CD4-positive, alpha-beta T cell (primary cell): ENCODE results near the gene NLRX1. TPM values are rescaled to one million over a fixed set of nuclear protein-coding genes. Genes with fewer than 3 reads are reported as not detected.
A peak's percentile ranks its signal among the peaks of the same experiment; 100 is the strongest.

Source experiments
- ATAC-seq: fragments of 200-7000 bp; cut with Tn5 transposase; one replicate; pipeline ENCODE4 v1.10.0; 2022; ENCODE audit warnings: mild to moderate bottlenecking; ENCODE audit not compliant: poor library complexity
- CTCF ChIA-PET: fragments of 350-600 bp; sonication (Branson Sonifier 250); formaldehyde crosslinking; loops from one replicate; lab custom pipeline; 2021; ENCODE audit warnings: antibody characterized with exemption, inconsistent platforms; lab: Charles Lee
- POLR2A ChIA-PET: fragments of 350-600 bp; sonication (Branson Sonifier 250); formaldehyde crosslinking; loops from one replicate; lab custom pipeline; 2021; ENCODE audit warnings: antibody characterized with exemption, inconsistent platforms; lab: Charles Lee
- DNase-seq, 14 experiments: peaks; one replicate each; pipeline ENCODE4 v3.0.0-alpha.2; 2013 to 2020; ENCODE audit warnings: mixed read lengths in 2 of 14
- H3K27ac ChIP-seq, 2 donors: one replicate each; pipeline versions ENCODE4 v1.5.1 to v1.7.0; 2013; ENCODE audit warnings: low read length in 2 of 2, low read depth in 1 of 2, mild to moderate bottlenecking in 1 of 2
- H3K27me3 ChIP-seq, 2 experiments: 1 replicate in 1 of 2; 2 replicates in 1 of 2; pipeline versions ENCODE4 v1.6.1 to v1.7.0; 2013; ENCODE audit warnings: low read length in 2 of 2, control low read depth in 1 of 2, mild to moderate bottlenecking in 1 of 2, moderate library complexity in 1 of 2; ENCODE audit not compliant: insufficient read depth in 2 of 2, control insufficient read depth in 1 of 2
- H3K36me3 ChIP-seq: one replicate; pipeline ENCODE4 v1.6.1; 2013; ENCODE audit warnings: low read length, control low read depth; ENCODE audit not compliant: insufficient read depth
- H3K4me1 ChIP-seq: one replicate; pipeline ENCODE4 v1.6.1; 2013; ENCODE audit warnings: low read length, control low read depth; ENCODE audit not compliant: insufficient read depth
- H3K4me3 ChIP-seq: one replicate; pipeline ENCODE4 v1.5.1; 2013; ENCODE audit warnings: mild to moderate bottlenecking, low read length, moderate library complexity
- H3K9me3 ChIP-seq, 2 experiments: 1 replicate in 1 of 2; 2 replicates in 1 of 2; pipeline versions ENCODE4 v1.6.1 to v1.7.0; 2013; ENCODE audit warnings: low read length in 2 of 2, mild to moderate bottlenecking in 2 of 2, control low read depth in 1 of 2, moderate library complexity in 1 of 2; ENCODE audit not compliant: control insufficient read depth in 1 of 2, insufficient read depth in 1 of 2
- H3K27ac Mint-ChIP-seq: one replicate; pipeline ENCODE4 v1.8.0; 2020; ENCODE audit warnings: mixed read lengths
- H3K27me3 Mint-ChIP-seq: one replicate; pipeline ENCODE4 v1.8.0; 2021; ENCODE audit warnings: mixed read lengths
- H3K36me3 Mint-ChIP-seq: one replicate; pipeline ENCODE4 v1.8.0; 2021; ENCODE audit warnings: low read depth, mixed read lengths
- H3K4me1 Mint-ChIP-seq: one replicate; pipeline ENCODE4 v1.8.0; 2021; ENCODE audit warnings: low read depth, mixed read lengths
- H3K4me3 Mint-ChIP-seq: one replicate; pipeline ENCODE4 v1.8.0; 2020; ENCODE audit warnings: mild to moderate bottlenecking, mixed read lengths
- H3K9me3 Mint-ChIP-seq: one replicate; pipeline ENCODE4 v1.8.0; 2020; ENCODE audit warnings: mixed read lengths
- intact Hi-C, 2 experiments: fragments of 100-400 bp; cut with DNase I in 1 of 2; cut with micrococcal nuclease in 1 of 2; formaldehyde crosslinking; loops; one replicate each; pipeline versions ENCODE4 v1.15.1 to v1.9.0; 2023 to 2025; cut with DNase I, micrococcal nuclease
- total RNA-seq, 174 experiments: library from RNA in 2 of 174; stranded (reverse) in 2 of 174; gene quantifications; one replicate each; pipeline ENCODE4 v1.2.3 and lab custom pipeline; 2021 to 2026
- TF ChIP-seq, protein P1 (sequence below): fragments of 200-600 bp; IDR thresholded peaks from one replicate; pipeline ENCODE4 v1.8.0; 2022; ENCODE audit warnings: antibody characterized with exemption, mild to moderate bottlenecking

Gene NLRX1
- total RNA-seq, 2 experiments from 2014 or later, result 4.2 to 5.4 TPM

DNA sequence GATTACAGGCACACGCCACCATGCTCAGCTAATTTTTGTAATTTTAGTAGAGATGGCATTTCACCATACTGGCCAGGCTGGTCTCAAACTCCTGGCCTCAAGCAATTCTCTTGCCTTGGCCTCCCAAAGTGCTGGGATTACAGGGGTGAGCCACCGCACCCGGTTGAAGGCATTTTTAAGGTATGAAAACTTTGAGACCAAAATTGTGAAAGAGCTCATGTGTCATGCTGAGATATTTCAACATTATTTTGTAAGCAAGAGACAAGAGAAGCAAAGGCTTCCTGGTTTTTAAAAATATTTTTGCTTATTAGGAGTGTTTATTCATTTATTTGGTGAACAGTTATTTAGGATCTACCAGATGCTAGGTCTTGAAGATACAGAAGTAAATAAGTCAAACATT, 23.6 kb downstream of the NLRX1 start:
- H3K27me3 ChIP-seq, result no peaks in the 10 kb centered on the region
- H3K9me3 ChIP-seq, result no peaks in the 10 kb centered on the region
- H3K36me3 Mint-ChIP-seq, result no peaks in the 10 kb centered on the region
- no peaks in the 10 kb centered on the region for H3K4me1 ChIP-seq
- peaks cover 5% of the 10 kb centered on the region for H3K4me1 Mint-ChIP-seq
- TF ChIP-seq, protein P1, sequence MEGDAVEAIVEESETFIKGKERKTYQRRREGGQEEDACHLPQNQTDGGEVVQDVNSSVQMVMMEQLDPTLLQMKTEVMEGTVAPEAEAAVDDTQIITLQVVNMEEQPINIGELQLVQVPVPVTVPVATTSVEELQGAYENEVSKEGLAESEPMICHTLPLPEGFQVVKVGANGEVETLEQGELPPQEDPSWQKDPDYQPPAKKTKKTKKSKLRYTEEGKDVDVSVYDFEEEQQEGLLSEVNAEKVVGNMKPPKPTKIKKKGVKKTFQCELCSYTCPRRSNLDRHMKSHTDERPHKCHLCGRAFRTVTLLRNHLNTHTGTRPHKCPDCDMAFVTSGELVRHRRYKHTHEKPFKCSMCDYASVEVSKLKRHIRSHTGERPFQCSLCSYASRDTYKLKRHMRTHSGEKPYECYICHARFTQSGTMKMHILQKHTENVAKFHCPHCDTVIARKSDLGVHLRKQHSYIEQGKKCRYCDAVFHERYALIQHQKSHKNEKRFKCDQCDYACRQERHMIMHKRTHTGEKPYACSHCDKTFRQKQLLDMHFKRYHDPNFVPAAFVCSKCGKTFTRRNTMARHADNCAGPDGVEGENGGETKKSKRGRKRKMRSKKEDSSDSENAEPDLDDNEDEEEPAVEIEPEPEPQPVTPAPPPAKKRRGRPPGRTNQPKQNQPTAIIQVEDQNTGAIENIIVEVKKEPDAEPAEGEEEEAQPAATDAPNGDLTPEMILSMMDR, result no peak
- H3K36me3 ChIP-seq, result no peaks in the 10 kb centered on the region
- DNase-seq (peak in 2 of 14 experiments; percentile 22 to 40), ATAC-seq (no peak)
- no peak overlapping the region for H3K27ac ChIP-seq
- no peaks in the 10 kb centered on the region for H3K27me3 Mint-ChIP-seq
- POLR2A ChIA-PET, result no interaction called here
- intact Hi-C loops, result loop anchor here in 1 of 2 experiments (10.0 kb wide), 1 partner anchor 87 kb away; the partner anchor contains the start of genes C2CD2L and DPAGT1
- CTCF ChIA-PET, result no interaction called here
- H3K9me3 Mint-ChIP-seq, result no peaks in the 10 kb centered on the region
- no peak overlapping the region for H3K4me3 Mint-ChIP-seq
- H3K27ac Mint-ChIP-seq, result no peak overlapping the region
- no peak overlapping the region for H3K4me3 ChIP-seq

DNA sequence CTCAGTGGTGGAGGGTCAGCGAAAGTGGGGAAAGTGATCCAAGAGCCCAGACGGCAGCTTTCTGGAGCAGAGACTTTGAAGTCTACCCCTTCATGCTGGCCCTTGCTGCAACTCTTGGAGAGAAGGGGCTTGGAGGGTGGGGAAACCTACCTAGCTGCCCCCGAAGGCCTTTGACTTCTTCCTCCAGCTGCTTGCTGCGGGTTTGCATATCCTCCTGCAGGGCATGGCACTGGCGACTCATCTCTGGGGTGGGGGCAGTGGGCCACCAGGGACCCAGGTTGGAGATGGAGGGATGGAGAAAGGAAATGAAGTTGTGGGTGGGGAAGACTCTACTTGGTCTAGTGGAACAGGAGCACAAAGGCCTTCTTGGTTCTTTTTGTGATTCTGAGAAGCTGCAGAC, 24.5 kb downstream of the NLRX1 start:
- Mint-ChIP-seq H3K4me1 (peaks cover 5% of the 10 kb centered on the region), H3K9me3 (no peaks in the 10 kb centered on the region), H3K27ac (no peak overlapping the region), H3K27me3 (no peaks in the 10 kb centered on the region), H3K4me3 (no peak overlapping the region), H3K36me3 (no peaks in the 10 kb centered on the region)
- Histone ChIP-seq H3K9me3 (no peaks in the 10 kb centered on the region), H3K36me3 (no peaks in the 10 kb centered on the region), H3K4me3 (no peak overlapping the region), H3K27ac (no peak overlapping the region), H3K4me1 (no peaks in the 10 kb centered on the region), H3K27me3 (no peaks in the 10 kb centered on the region)
- intact Hi-C loops, result loop anchor here in 1 of 2 experiments (10.0 kb wide), 1 partner anchor 88 kb away; the partner anchor contains the start of genes C2CD2L and DPAGT1
- no peak for ATAC-seq
- TF ChIP-seq, protein P1, result no peak
- CTCF ChIA-PET, result no interaction called here
- no peak for DNase-seq
- POLR2A ChIA-PET, result no interaction called here

DNA sequence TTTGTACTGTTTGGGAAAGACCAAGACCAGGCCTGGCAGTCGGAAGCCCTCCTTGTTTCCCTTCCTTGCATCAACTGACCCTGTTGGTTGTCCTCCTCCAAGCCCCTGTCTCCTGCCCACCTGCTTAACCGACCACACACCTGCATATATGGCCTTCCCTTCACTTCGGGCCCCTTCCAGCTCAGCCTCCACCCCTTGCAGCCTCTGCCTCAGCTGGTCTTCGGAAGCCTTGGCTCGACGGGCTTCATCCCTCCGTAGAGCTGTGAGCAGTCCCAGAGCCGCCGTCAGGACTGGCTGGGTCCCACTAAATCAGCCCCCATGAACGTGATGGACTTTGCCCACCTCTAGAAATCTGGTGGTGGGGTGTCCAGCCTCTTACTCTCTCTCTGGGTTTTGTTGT, 25.1 kb downstream of the NLRX1 start:
- no peak overlapping the region for H3K27ac ChIP-seq
- Mint-ChIP-seq H3K4me3 (no peak overlapping the region), H3K9me3 (no peaks in the 10 kb centered on the region), H3K27me3 (no peaks in the 10 kb centered on the region), H3K4me1 (peaks cover 5% of the 10 kb centered on the region), H3K36me3 (no peaks in the 10 kb centered on the region), H3K27ac (no peak overlapping the region)
- DNase-seq (no peak), ATAC-seq (no peak)
- no peaks in the 10 kb centered on the region for H3K4me1 ChIP-seq
- H3K4me3 ChIP-seq, result no peak overlapping the region
- intact Hi-C loops, result loop anchor here in 1 of 2 experiments (10.0 kb wide), 1 partner anchor 89 kb away; the partner anchor contains the start of genes C2CD2L and DPAGT1
- POLR2A ChIA-PET, result no interaction called here
- TF ChIP-seq, protein P1, result no peak
- CTCF ChIA-PET, result no interaction called here
- H3K9me3 ChIP-seq, result no peaks in the 10 kb centered on the region
- H3K27me3 ChIP-seq, result no peaks in the 10 kb centered on the region
- H3K36me3 ChIP-seq, result no peaks in the 10 kb centered on the region
